ENCODE results near the gene CHST15.

The CHST15 gene

DNA sequence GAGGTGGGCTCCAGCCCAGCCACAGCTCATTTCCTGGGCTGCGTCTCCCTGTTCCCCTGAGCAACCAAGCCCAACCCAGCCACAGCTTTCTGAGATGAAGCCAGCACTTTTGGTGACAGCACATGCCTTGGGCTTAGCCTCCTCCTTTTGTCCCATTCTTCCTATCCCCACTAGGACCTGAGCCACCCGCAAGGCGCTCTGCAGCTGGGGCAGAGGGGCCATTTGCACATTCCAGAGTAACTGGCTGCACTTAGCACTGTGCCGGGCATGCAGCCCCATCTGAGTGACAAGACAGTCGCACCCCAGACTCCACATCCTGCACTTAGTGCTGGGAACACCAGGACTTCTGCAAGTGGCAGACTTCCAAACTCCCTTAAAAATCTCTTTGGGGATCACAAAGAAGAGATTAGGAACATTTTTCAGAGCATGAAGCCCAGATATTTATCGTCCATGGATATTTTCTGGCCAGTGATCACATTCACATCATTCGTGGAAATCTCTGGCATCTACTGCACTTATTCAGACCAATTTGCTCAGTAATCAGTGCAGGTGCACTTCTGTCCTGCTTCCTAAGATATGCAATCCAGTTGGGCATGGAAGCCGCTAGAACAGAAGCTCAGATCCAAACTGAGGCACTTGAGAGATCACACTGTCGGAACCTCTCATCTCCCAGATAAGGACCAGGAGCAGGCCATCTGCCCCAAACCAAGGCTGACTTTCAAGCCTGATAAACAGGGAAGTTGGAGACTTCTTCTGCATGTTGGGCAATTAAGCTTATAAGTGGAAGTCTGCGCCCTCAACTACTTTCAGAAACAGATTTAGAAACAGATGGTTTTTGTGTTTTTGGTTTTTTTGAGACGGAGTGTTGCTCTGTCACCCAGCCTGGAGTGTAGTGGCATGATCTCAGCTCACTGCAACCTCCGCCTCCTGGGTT lies 26.4 kb downstream of the CHST15 start:
- peaks cover 3% of the 10 kb centered on the region for H3K27me3 ChIP-seq
- H3K4me1 ChIP-seq (ENCODE audit: control insufficient read depth in 1 of 2, insufficient read depth in 1 of 2, low read depth in 1 of 2, low read length in 1 of 2) = peaks cover 57 to 61% of the 10 kb centered on the region in 2 experiments
- peak overlapping the region; percentile 34 to 35 for H3K4me3 ChIP-seq (ENCODE audit: low read depth in 1 of 2, low read length in 1 of 2)
- H3K36me3 ChIP-seq = peaks cover 62% of the 10 kb centered on the region
- no peaks in the 10 kb centered on the region for H3K9me3 ChIP-seq
- TF ChIP-seq, protein P1, sequence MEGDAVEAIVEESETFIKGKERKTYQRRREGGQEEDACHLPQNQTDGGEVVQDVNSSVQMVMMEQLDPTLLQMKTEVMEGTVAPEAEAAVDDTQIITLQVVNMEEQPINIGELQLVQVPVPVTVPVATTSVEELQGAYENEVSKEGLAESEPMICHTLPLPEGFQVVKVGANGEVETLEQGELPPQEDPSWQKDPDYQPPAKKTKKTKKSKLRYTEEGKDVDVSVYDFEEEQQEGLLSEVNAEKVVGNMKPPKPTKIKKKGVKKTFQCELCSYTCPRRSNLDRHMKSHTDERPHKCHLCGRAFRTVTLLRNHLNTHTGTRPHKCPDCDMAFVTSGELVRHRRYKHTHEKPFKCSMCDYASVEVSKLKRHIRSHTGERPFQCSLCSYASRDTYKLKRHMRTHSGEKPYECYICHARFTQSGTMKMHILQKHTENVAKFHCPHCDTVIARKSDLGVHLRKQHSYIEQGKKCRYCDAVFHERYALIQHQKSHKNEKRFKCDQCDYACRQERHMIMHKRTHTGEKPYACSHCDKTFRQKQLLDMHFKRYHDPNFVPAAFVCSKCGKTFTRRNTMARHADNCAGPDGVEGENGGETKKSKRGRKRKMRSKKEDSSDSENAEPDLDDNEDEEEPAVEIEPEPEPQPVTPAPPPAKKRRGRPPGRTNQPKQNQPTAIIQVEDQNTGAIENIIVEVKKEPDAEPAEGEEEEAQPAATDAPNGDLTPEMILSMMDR (IDR thresholded peaks at IDR 0.05) = no peak
- peak overlapping the region; percentile 87 for H3K27ac ChIP-seq

GRCh38 chr10:124066126-124066700 lies 27.2 kb downstream of the CHST15 start:
- Histone ChIP-seq H3K27me3 (peaks cover 2% of the 10 kb centered on the region), H3K4me3 (ENCODE audit: low read depth in 1 of 2, low read length in 1 of 2) (no peak overlapping the region), H3K27ac (peak overlapping the region; percentile 87), H3K36me3 (peaks cover 66% of the 10 kb centered on the region), H3K4me1 (ENCODE audit: control insufficient read depth in 1 of 2, insufficient read depth in 1 of 2, low read depth in 1 of 2, low read length in 1 of 2) (peaks cover 49 to 56% of the 10 kb centered on the region in 2 experiments), H3K9me3 (no peaks in the 10 kb centered on the region)
- TF ChIP-seq, protein P1 (IDR thresholded peaks at IDR 0.05) = no peak

GRCh38 chr10:124065382-124066125 lies 27.8 kb downstream of the CHST15 start:
- Histone ChIP-seq H3K4me1 (ENCODE audit: control insufficient read depth in 1 of 2, insufficient read depth in 1 of 2, low read depth in 1 of 2, low read length in 1 of 2) (peaks cover 49 to 56% of the 10 kb centered on the region in 2 experiments), H3K27ac (peak overlapping the region; percentile 87)
- TF ChIP-seq, protein P1 (IDR thresholded peaks at IDR 0.05) = no peak

DNA sequence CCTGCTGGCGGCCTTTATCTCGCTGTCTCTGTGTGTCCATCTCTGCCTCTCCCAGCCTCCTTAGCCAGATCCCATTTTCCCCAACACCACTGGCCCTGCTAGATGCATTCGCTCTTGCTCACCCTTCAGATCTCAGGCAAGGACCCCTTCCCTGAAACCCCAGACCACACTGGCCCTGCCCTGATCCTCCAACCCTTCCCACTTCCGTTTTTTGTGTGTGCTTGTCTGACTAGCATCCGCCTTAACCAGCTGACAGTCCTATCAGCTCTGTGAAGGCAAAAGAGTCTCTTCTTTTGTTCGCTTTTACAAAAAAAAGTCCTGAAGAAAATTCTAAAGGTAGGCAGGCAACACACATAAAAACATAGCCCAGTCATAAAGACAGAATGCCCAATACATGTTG lies 28.7 kb downstream of the CHST15 start:
- H3K27me3 ChIP-seq = no peaks in the 10 kb centered on the region
- peaks cover 49 to 53% of the 10 kb centered on the region in 2 experiments for H3K4me1 ChIP-seq (ENCODE audit: control insufficient read depth in 1 of 2, insufficient read depth in 1 of 2, low read depth in 1 of 2, low read length in 1 of 2)
- H3K36me3 ChIP-seq = peaks cover 65% of the 10 kb centered on the region
- peak overlapping the region; percentile 87 for H3K27ac ChIP-seq
- TF ChIP-seq, protein P1 (IDR thresholded peaks at IDR 0.05) = no peak
- no peak overlapping the region for H3K4me3 ChIP-seq (ENCODE audit: low read depth in 1 of 2, low read length in 1 of 2)
- no peaks in the 10 kb centered on the region for H3K9me3 ChIP-seq

More at GRCh38 chr10:124065382-124066125, 27.8 kb downstream of the CHST15 start:
- H3K36me3 ChIP-seq = peaks cover 65% of the 10 kb centered on the region
- H3K4me3 ChIP-seq (ENCODE audit: low read depth in 1 of 2, low read length in 1 of 2) = no peak overlapping the region
- no peaks in the 10 kb centered on the region for H3K27me3 ChIP-seq
- H3K9me3 ChIP-seq = no peaks in the 10 kb centered on the region
